C1 segment of cervical spinal cord (tissue), 14 donors: ENCODE data around the gene GRID2.
A peak's percentile ranks its signal among the peaks of the same experiment; 100 is the strongest.

Experiments used
- DNase-seq, 14 donors: peaks; one replicate each; lab custom pipeline; 2025; lab: John Stamatoyannopoulos, UW

GRID2 gene

GRCh38 chr4:93480452-93480851, 1176.7 kb downstream of the GRID2 start:
- no peak for DNase-seq

DNA sequence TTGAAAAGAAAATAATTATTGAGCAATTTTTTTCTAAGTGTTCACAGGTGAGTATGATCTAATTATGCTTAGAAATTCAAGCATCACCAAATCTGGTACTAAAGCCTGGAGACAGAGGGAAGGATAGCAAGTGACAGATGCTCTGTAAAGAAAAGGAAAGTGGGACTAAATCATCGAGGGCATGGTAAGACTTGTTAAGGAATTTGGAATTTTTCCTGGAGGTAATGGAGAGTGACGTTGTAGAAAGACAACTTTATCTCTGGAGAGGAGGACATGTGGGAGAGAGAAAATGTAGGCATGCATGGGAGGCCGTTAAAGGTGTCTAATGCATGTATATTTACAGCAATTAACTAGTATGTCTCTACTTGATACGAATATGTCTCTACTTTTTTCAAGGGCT, 1191.6 kb downstream of the GRID2 start:
- DNase-seq, result no peak

GRCh38 chr4:93501244-93501643, 1197.5 kb downstream of the GRID2 start:
- no peak for DNase-seq

DNA sequence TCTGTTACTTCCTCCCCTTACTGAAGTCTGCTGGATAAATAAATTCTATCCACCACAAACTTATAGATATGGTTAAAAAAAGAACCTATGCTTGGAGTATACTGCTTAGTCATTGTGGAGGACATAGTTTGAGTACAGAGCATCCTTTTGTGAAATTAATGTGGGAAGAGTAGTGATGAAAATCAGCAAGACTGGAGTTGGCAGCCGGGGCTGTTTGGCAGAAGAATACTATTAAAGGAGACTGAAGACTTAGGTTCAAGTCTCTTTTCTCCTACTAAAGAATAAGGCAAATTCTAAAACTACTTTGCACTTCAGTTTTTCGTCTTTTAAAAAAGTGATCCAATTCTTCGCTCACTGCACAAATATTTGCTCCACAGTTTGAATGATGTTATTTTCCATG, 1198.2 kb downstream of the GRID2 start:
- no peak for DNase-seq

DNA sequence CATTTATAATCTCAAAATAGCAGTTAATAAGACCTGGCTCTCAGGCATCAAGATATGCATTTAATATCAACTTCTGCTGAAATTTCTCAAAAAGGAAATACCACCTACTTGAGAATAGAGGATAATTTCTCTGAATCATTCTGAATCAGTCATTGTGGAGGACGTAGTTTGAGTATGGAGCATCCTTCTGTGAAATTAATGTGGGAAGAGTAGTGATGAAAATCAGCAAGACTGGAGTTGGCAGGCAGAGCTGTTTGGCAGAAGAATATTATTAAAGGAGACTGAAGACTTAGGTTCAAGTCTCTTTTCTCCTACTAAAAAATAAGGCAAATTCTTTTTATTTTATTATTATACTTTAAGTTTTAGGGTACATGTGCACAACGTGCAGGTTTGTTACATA, 1199.2 kb downstream of the GRID2 start:
- no peak for DNase-seq

DNA sequence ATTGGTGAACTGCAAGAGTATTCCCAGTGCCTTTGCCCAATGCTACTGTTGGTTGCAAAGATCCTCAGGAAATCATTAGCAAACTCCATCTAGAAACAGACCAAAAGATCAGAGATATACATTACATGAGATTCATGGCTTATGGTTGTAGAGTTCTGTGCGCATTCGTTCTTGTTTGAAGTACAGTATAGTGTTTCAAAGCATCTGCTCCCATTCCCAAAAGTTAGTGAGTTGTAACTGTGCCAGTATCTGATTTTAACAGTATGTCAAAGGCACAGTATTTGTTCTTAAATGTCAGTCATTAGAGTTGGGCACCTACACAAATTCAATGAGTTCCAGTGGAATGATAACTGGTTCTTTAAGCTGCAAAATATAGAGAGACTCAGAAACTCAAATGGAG, 1210.1 kb downstream of the GRID2 start:
- DNase-seq, result no peak

- no peak for DNase-seq
Measured at GRCh38 chr4:93515208-93515607, 1211.4 kb downstream of the GRID2 start.

- no peak for DNase-seq
Measured at GRCh38 chr4:93529692-93530372, 1226.1 kb downstream of the GRID2 start.

- no peak for DNase-seq
Measured at GRCh38 chr4:93532234-93532633, 1228.5 kb downstream of the GRID2 start.

GRCh38 chr4:93540562-93540961, 1236.8 kb downstream of the GRID2 start:
- no peak for DNase-seq

- DNase-seq, result no peak
Measured at GRCh38 chr4:93561842-93562241, 1258.1 kb downstream of the GRID2 start.

GRCh38 chr4:93568758-93569157, 1265.0 kb downstream of the GRID2 start:
- DNase-seq, result no peak

GRCh38 chr4:93573285-93573684, 1269.5 kb downstream of the GRID2 start:
- no peak for DNase-seq

- no peak for DNase-seq
Measured at GRCh38 chr4:93578942-93579341, 1275.2 kb downstream of the GRID2 start.

- DNase-seq, result no peak
Measured at GRCh38 chr4:93605163-93605562, 1301.4 kb downstream of the GRID2 start.

DNA sequence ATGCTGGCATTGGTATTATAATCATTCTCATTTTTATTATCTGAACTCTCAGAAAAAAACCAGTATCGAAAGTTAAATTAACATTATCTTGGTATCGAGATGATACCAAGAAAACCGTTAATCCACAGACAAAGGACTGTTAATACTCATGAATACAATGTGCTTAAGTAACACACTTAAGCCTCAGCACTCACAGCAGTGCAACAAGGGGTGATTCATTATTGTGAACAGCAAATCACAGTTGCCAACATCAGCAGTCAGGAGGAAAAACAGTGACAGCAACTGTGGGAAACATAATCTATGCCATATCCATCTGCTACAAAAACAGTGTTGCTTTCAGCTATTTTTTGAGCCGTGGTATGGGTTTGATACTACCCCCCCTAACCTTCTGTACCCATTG, 1313.8 kb downstream of the GRID2 start:
- DNase-seq, result peak in 3 of 14 donors; percentile 1 to 7 (median 3)

GRCh38 chr4:93633721-93634120, 1330.0 kb downstream of the GRID2 start:
- no peak for DNase-seq

DNA sequence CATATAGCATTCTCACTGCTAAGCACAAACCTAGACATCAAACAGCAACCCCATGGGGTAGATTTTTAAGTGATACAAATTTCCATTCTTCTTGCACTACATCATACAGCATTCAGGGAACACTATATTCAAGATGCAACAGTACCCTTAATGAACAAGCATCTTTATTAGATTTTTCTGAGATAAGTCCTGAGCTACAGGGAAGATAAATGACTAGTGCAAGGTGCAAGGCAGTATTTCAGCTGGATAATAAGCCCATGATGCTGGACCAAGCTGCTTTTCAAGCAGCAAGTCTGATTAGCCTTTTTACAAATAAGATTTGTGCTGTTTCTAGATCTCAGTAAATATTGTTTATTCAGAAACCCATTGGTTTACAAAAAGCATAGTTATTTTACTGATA, 1332.2 kb downstream of the GRID2 start:
- DNase-seq, result no peak

DNA sequence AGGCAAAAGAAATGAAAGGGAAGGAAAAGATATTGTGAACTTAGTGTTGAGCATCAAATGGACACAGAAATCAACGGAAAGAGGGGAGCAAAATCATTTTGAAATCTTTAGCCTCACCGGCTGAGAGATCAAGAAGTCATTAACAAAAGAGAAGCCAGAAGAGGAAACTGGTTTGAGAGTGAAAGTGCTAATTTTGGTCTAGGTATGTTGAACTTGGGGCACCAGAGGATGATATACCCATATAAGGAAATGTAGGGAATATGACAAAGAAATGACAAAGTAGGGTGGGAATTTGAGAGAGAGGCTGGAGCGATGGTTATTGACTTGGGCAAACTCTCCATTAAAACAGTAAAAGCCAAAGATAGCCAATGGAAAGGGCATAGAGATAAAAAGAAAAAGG, 1341.4 kb downstream of the GRID2 start:
- DNase-seq, result no peak

GRCh38 chr4:93646233-93646930, 1342.6 kb downstream of the GRID2 start:
- no peak for DNase-seq

- no peak for DNase-seq
Measured at GRCh38 chr4:93648258-93648657, 1344.5 kb downstream of the GRID2 start.

DNA sequence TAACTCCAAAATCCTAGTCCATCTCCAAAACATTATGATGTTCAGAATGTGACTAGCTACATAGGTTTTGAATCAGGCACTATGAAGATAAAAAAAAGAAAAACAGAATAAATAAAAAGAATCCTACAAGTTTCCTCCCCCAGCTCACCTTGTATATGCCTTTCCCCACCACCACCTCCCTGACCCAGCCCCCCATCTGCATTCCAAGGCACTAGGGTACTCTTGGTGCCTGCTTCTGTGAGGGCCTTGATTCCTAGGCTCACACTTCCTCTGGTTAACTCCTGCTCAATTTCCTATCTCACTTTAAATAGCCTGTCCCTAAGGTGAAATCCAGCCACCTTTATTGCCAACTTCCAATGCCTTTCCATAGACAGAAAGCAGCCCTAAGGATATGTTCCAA, 1346.1 kb downstream of the GRID2 start:
- no peak for DNase-seq

- DNase-seq, result no peak
Measured at GRCh38 chr4:93654211-93654610, 1350.4 kb downstream of the GRID2 start.

GRCh38 chr4:93657527-93657926, 1353.8 kb downstream of the GRID2 start:
- DNase-seq, result no peak
